Parietal lobe (tissue), 2 donors: ENCODE data around the gene MKNK2. TPM values are rescaled to one million over a fixed set of nuclear protein-coding genes. Genes with fewer than 3 reads are reported as not detected.

Experiments used
- small RNA-seq: library from RNA; depleted of rRNA; stranded (forward); fragments of <200 nt; gene quantifications from one replicate; pipeline ENCODE3, GENCODE V24; 2014; ENCODE audit warnings: low replicate concordance
- total RNA-seq: library from RNA; depleted of rRNA; stranded (reverse); fragments of >200 nt; gene quantifications from one replicate; pipeline ENCODE4 v1.2.3, GENCODE V29; 2014

MKNK2 gene
- total RNA-seq = 24.4 TPM

DNA sequence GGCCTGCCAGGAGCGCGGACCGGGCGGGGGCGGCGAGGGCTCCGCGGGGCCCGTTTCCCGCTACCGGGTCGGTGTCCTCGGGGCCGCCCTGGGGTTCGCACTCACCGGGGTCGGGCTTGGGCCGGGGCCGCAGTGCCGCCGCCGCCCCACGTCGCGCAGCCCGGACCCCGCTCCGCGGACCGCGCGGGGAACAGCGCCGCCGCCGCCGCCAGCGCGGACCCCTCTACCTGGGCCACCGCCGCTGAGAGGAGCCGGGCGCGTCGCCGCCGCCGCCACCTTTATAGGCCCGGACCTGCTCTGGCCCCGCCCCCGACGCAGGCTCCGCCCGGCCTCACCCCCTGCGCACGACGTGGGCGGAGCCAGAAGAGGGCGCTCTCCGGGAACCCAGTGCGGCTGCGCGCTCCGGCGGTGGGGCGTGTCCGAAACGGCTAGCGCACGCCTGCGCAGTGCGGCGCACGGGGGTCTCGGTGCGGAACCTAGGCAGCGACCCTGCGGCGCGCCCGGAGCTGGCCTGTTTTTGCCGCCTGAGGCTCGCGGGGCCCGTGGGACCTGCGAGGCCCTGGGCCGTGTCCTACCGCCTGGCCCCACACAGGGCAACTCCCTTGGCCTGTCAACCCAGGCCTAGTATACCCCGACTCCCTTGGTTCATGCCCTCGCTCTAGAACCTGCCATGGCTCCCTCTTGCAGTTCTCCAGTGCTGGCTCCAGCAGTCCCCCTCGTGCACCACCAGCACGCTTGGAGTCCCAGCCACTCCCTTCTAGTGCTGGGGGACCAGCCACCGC, at the start of gene MKNK2:
Gene MKNK2, minus strand, starts transcription at position 254 of the 782 bp plus-strand sequence. CDS start 393 bp downstream, outside the sequence.

DNA sequence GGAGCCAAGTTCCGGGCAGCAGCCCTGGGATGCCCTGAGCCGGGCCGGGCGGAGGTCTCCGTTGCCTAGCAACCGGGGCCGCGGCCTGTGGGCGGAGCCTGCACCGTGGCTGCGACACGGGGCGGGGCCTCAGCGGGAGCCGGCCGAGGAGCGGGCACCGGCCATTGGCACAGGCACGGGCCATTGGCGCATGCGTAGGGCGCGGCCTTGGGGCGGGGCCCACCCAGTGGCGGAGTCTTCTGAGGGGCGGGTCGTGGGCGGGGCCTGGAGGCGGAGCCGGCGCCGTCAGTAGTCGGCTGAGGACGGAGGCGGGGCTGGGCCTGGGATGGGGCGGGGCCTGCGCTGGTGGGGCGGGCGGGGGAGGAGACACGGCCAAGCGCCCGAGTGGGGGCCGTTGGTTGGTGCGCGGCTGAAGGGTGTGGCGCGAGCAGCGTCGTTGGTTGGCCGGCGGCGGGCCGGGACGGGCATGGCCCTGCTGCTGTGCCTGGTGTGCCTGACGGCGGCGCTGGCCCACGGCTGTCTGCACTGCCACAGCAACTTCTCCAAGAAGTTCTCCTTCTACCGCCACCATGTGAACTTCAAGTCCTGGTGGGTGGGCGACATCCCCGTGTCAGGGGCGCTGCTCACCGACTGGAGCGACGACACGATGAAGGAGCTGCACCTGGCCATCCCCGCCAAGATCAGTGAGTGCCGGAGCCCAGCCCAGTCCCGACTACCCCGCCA, 45.6 kb upstream of the MKNK2 start, which contains the start of gene IZUMO4:
Gene IZUMO4, plus strand, starts transcription at position 436 of the 723 bp plus-strand sequence. Its CDS starts 31 bp downstream, at position 467.

DNA sequence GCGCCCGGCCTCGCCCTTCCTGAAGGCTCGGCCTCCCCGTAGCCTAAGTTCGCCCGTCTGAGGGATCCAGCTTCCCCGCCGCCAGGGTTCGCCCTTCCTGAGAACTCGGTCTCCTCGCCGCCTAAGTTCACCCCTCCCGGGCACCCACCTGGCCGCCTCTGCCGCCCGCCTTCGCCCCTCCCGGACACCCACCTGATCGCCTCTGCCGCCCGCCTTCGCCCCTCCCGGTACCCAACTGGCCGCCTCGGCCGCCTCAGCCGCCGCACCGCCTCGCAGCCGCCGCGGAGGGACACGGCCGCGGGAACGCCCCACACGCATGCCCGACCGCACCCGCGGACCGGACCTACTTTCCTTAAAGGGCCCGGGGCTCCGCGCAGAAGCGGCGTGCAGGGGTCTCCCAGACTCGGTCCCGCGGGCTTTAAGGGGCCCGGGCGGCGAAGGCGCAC, 45.0 kb upstream of the MKNK2 start, which contains the start of gene MOB3A:
Gene MOB3A, minus strand, starts transcription at position 293 of the 446 bp plus-strand sequence. CDS start 17,766 bp downstream, outside the sequence.

DNA sequence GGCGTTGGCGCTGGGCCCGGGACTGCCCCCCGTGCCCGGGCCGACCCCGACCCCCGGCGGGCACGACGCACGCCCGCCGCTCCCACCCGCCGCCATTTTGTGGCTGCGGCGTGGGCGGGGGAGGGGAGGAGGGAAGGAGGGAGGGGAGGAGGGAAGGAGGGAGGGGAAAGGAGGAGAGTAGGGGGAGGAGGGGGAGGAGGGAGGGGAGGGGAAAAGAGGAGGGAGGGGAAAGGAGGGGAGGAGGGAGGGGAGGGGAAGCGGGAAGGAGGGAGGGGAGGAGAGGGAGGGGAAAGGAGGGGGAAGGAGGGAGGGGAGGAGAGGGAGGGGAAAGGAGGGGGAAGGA, 35.5 kb downstream of the MKNK2 start, which contains the start of gene BTBD2:
Gene BTBD2, minus strand, starts transcription at position 107 of the 343 bp plus-strand sequence. Its CDS starts 11 bp downstream, at position 96.

Small RNA genes within 50 kb of the gene (small RNA-seq; reads per million reads assigned to genes)
- not detected for gene AC007136.1

Other genes starting within 250 kb of the MKNK2 start
- under 0.01 TPM for gene ATP8B3, start 239.0 kb downstream of the MKNK2 start, total RNA-seq
- 11.0 TPM for gene REXO1, start 202.8 kb downstream of the MKNK2 start, total RNA-seq
- gene KLF16, start 187.7 kb downstream of the MKNK2 start, total RNA-seq = 3.4 TPM
- gene ABHD17A, start 165.7 kb downstream of the MKNK2 start, total RNA-seq = 37.9 TPM
- gene ADAT3, start 145.8 kb downstream of the MKNK2 start, total RNA-seq = 3.8 TPM
- 19.4 TPM for gene SCAMP4, start 145.8 kb downstream of the MKNK2 start, total RNA-seq
- 52.3 TPM for gene CSNK1G2, start 110.1 kb downstream of the MKNK2 start, total RNA-seq
- gene BTBD2, start 35.5 kb downstream of the MKNK2 start, total RNA-seq = 69.5 TPM
- 15.0 TPM for gene MOB3A, start 45.1 kb upstream of the MKNK2 start, total RNA-seq
- 5.9 TPM for gene IZUMO4, start 45.7 kb upstream of the MKNK2 start, total RNA-seq
- 72.6 TPM for gene AP3D1, start 100.3 kb upstream of the MKNK2 start, total RNA-seq
- gene DOT1L, start 112.7 kb upstream of the MKNK2 start, total RNA-seq = 21.0 TPM
- gene PLEKHJ1, start 185.1 kb upstream of the MKNK2 start, total RNA-seq = 36.6 TPM
- 76.4 TPM for gene SF3A2, start 185.6 kb upstream of the MKNK2 start, total RNA-seq
- gene AMH, start 198.1 kb upstream of the MKNK2 start, total RNA-seq = 2.2 TPM
- gene JSRP1, start 205.2 kb upstream of the MKNK2 start, total RNA-seq = not detected
- not detected for gene PEAK3, start 230.9 kb upstream of the MKNK2 start, total RNA-seq